ENCODE measurements around the gene KCNQ4.

DNA sequence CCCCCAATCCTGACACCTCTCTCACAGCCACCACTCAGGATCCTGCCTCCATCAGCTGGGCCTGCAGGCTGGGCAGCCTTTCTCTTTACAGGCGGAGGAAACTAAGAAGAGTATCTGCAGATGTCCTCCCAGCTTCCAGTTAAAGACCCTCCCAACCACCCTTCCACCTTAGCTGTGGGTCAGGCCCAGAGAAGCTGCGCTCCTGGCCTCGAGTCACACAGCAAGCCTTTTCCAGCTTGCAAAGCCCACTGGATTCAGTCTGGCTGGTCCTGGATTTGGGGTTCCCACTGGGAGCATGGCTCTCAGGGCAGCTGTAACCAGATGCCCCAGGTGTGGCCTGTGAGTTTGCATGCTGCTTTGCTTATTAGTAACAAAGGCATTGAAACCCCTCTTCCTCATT lies 19.9 kb downstream of the KCNQ4 start:
- TF ChIP-seq, protein P1, sequence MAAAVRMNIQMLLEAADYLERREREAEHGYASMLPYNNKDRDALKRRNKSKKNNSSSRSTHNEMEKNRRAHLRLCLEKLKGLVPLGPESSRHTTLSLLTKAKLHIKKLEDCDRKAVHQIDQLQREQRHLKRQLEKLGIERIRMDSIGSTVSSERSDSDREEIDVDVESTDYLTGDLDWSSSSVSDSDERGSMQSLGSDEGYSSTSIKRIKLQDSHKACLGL (CRISPR knock-in tag; IDR thresholded peaks at IDR 0.05): no peak
- TF ChIP-seq ZFAT (CRISPR knock-in tag; conservative IDR thresholded peaks at IDR 0.05): no peak
- TF ChIP-seq, protein P2, sequence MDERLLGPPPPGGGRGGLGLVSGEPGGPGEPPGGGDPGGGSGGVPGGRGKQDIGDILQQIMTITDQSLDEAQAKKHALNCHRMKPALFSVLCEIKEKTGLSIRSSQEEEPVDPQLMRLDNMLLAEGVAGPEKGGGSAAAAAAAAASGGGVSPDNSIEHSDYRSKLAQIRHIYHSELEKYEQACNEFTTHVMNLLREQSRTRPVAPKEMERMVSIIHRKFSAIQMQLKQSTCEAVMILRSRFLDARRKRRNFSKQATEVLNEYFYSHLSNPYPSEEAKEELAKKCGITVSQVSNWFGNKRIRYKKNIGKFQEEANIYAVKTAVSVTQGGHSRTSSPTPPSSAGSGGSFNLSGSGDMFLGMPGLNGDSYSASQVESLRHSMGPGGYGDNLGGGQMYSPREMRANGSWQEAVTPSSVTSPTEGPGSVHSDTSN (CRISPR knock-in tag; IDR thresholded peaks at IDR 0.05): no peak
- no peak for TF ChIP-seq RAD21 (CRISPR knock-in tag; IDR thresholded peaks at IDR 0.05)
- no peak for TF ChIP-seq KLF12 (CRISPR knock-in tag; IDR thresholded peaks at IDR 0.05; ENCODE audit: borderline replicate concordance)

Data from HepG2 (cell line).